Liver (tissue), 9 donors: Measurements from ENCODE around the gene ITPKA. TPM values are rescaled to one million over a fixed set of nuclear protein-coding genes. Genes with fewer than 3 reads are reported as not detected.

Source experiments
- DNase-seq: peaks from one replicate; pipeline ENCODE4 v3.0.0-alpha.2; 2017; ENCODE audit warnings: low spot score
- H3K27ac ChIP-seq, 2 donors: one replicate each; pipeline ENCODE4 v1.7.0; 2013; ENCODE audit warnings: inconsistent platforms in 2 of 2, low read length in 2 of 2, control low read depth in 1 of 2, low read depth in 1 of 2, mild to moderate bottlenecking in 1 of 2
- H3K27me3 ChIP-seq, 4 donors: one replicate each; pipeline versions ENCODE4 v1.6.1 to v1.7.0; 2013; ENCODE audit warnings: low read length in 3 of 4, inconsistent platforms in 1 of 4, mild to moderate bottlenecking in 1 of 4, moderate library complexity in 1 of 4; ENCODE audit not compliant: control insufficient read depth in 4 of 4, insufficient read depth in 4 of 4
- H3K36me3 ChIP-seq, 4 donors: one replicate each; pipeline versions ENCODE4 v1.6.1 to v1.7.0; 2013; ENCODE audit warnings: low read length in 3 of 4, mild to moderate bottlenecking in 3 of 4, low read depth in 1 of 4, moderate library complexity in 1 of 4; ENCODE audit not compliant: control insufficient read depth in 4 of 4, insufficient read depth in 3 of 4
- H3K4me1 ChIP-seq, 4 donors: one replicate each; pipeline versions ENCODE4 v1.6.1 to v1.7.0; 2013; ENCODE audit warnings: low read length in 3 of 4, mild to moderate bottlenecking in 3 of 4, moderate library complexity in 1 of 4; ENCODE audit not compliant: control insufficient read depth in 4 of 4, insufficient read depth in 4 of 4
- H3K4me3 ChIP-seq, 3 donors: one replicate each; pipeline versions ENCODE4 v1.6.1 to v1.7.0; 2013; ENCODE audit warnings: low read length in 3 of 3, control low read depth in 1 of 3, low read depth in 1 of 3, mild to moderate bottlenecking in 1 of 3
- H3K9ac ChIP-seq, 2 donors: one replicate each; pipeline ENCODE4 v1.7.0; 2013; ENCODE audit warnings: low read length in 2 of 2, mild to moderate bottlenecking in 2 of 2, moderate library complexity in 2 of 2, control low read depth in 1 of 2, low read depth in 1 of 2
- H3K9me3 ChIP-seq, 4 donors: one replicate each; pipeline versions ENCODE4 v1.6.1 to v1.7.0; 2013; ENCODE audit warnings: low read length in 3 of 4; ENCODE audit not compliant: control insufficient read depth in 4 of 4
- FOXA1 ChIP-seq: IDR thresholded peaks from 2 replicates; pipeline ENCODE4 v1.6.1; 2016; ENCODE audit warnings: antibody characterized with exemption
- FOXA2 ChIP-seq: IDR thresholded peaks from 2 replicates; pipeline ENCODE4 v1.6.1; 2016; ENCODE audit warnings: antibody characterized with exemption
- GABPA ChIP-seq, 2 donors: IDR thresholded peaks in 1 of 2; conservative IDR thresholded peaks in 1 of 2; 2 replicates each; pipeline ENCODE4 v1.6.1; 2016; ENCODE audit warnings: antibody characterized with exemption in 2 of 2, mild to moderate bottlenecking in 1 of 2, moderate library complexity in 1 of 2
- HNF4G ChIP-seq: IDR thresholded peaks from 2 replicates; pipeline ENCODE4 v1.6.1; 2016; ENCODE audit warnings: antibody characterized with exemption
- JUND ChIP-seq, 2 donors: IDR thresholded peaks; 2 replicates each; pipeline ENCODE4 v1.6.1; 2016; ENCODE audit warnings: antibody characterized with exemption in 2 of 2
- MAX ChIP-seq: IDR thresholded peaks from 2 replicates; pipeline ENCODE4 v1.6.1; 2016; ENCODE audit warnings: antibody characterized with exemption
- NR2F2 ChIP-seq: IDR thresholded peaks from 2 replicates; pipeline ENCODE4 v1.6.1; 2016; ENCODE audit warnings: antibody characterized with exemption
- RAD21 ChIP-seq, 2 donors: IDR thresholded peaks; 2 replicates each; pipeline ENCODE4 v1.6.1; 2016; ENCODE audit warnings: antibody characterized with exemption in 2 of 2, mild to moderate bottlenecking in 2 of 2
- RXRA ChIP-seq, 2 donors: IDR thresholded peaks; 2 replicates each; pipeline ENCODE4 v1.6.1; 2017 to 2018; ENCODE audit warnings: antibody characterized with exemption in 2 of 2, mild to moderate bottlenecking in 1 of 2
- SP1 ChIP-seq: IDR thresholded peaks from 2 replicates; pipeline ENCODE4 v1.6.1; 2018; ENCODE audit warnings: antibody characterized with exemption, mild to moderate bottlenecking
- TAF1 ChIP-seq: conservative IDR thresholded peaks from 2 replicates; pipeline ENCODE4 v1.6.1; 2016; ENCODE audit warnings: antibody characterized with exemption, mild to moderate bottlenecking
- YY1 ChIP-seq: IDR thresholded peaks from 2 replicates; pipeline ENCODE4 v1.6.1; 2016; ENCODE audit warnings: antibody characterized with exemption, mild to moderate bottlenecking
- WGBS: extraction: QIAGEN DNeasy Blood & Tissue Kit; methylation state at CpG from one replicate; pipeline ENCODE4 v1.1.7; 2013; 5-methylcytosine and 5-hydroxymethylcytosine counted together
- polyA plus RNA-seq, 2 donors: library from polyadenylated mRNA; stranded (reverse) in 1 of 2; unstranded in 1 of 2; fragments of 200-250 nt in 1 of 2; fragments of >200 nt in 1 of 2; fragmentation: Nextera tagmentation in 1 of 2; extraction: Ambion mirVana in 1 of 2; gene quantifications; one replicate each; pipeline versions ENCODE4 v1.2.1 to v1.2.3, GENCODE V29; 2013 to 2015
- total RNA-seq, 2 donors: library from RNA; depleted of rRNA; stranded (reverse); fragments of >200 nt; gene quantifications; one replicate each; pipeline ENCODE4 v1.2.3, GENCODE V29; 2014
- TF ChIP-seq, protein P1 (sequence below): IDR thresholded peaks from 2 replicates; pipeline ENCODE4 v1.6.1; 2016; ENCODE audit warnings: antibody characterized with exemption
- TF ChIP-seq, protein P2 (sequence below): IDR thresholded peaks from 2 replicates; pipeline ENCODE4 v1.6.1; 2016; ENCODE audit warnings: antibody characterized with exemption
- TF ChIP-seq, protein P3 (sequence below): IDR thresholded peaks from 2 replicates; pipeline ENCODE4 v1.6.1; 2016; ENCODE audit warnings: antibody characterized with exemption, mild to moderate bottlenecking
- donor health status: healthy.
- donor health status: healthy.
- donor health status: healthy.
- donor health status: healthy.
- donor health status: healthy.

The ITPKA gene
- total and polyA plus RNA-seq, 4 donors: 0.36 to 2.4 (median 1.2) TPM

GRCh38 chr15:41505776-41506175, 12.1 kb downstream of the ITPKA start:
- Histone ChIP-seq H3K27me3 (no peaks in the 10 kb centered on the region), H3K27ac (no peak overlapping the region), H3K36me3 (no peaks in the 10 kb centered on the region), H3K4me3 (no peak overlapping the region), H3K9ac (no peak overlapping the region), H3K4me1 (peaks cover 0 to 14% (median 4%) of the 10 kb centered on the region in 4 donors), H3K9me3 (no peaks in the 10 kb centered on the region)
- TF ChIP-seq, protein P1, sequence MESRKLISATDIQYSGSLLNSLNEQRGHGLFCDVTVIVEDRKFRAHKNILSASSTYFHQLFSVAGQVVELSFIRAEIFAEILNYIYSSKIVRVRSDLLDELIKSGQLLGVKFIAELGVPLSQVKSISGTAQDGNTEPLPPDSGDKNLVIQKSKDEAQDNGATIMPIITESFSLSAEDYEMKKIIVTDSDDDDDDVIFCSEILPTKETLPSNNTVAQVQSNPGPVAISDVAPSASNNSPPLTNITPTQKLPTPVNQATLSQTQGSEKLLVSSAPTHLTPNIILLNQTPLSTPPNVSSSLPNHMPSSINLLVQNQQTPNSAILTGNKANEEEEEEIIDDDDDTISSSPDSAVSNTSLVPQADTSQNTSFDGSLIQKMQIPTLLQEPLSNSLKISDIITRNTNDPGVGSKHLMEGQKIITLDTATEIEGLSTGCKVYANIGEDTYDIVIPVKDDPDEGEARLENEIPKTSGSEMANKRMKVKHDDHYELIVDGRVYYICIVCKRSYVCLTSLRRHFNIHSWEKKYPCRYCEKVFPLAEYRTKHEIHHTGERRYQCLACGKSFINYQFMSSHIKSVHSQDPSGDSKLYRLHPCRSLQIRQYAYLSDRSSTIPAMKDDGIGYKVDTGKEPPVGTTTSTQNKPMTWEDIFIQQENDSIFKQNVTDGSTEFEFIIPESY: no peak
- TF ChIP-seq, protein P2, sequence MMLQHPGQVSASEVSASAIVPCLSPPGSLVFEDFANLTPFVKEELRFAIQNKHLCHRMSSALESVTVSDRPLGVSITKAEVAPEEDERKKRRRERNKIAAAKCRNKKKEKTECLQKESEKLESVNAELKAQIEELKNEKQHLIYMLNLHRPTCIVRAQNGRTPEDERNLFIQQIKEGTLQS: no peak
- TF ChIP-seq FOXA2: no peak
- TF ChIP-seq HNF4G: no peak
- TF ChIP-seq SP1: no peak
- no peak for TF ChIP-seq RAD21 (IDR thresholded peaks at IDR 0.05)
- no peak for TF ChIP-seq JUND (IDR thresholded peaks at IDR 0.05)
- TF ChIP-seq GABPA (IDR thresholded peaks at IDR 0.05 in 1 of 2, conservative IDR thresholded peaks at IDR 0.05 in 1 of 2): no peak
- TF ChIP-seq TAF1: no peak
- TF ChIP-seq MAX: no peak
- no peak for TF ChIP-seq NR2F2
- 95% methylated on average over 4 of the region's 4 CpGs for WGBS
- DNase-seq: no peak

DNA sequence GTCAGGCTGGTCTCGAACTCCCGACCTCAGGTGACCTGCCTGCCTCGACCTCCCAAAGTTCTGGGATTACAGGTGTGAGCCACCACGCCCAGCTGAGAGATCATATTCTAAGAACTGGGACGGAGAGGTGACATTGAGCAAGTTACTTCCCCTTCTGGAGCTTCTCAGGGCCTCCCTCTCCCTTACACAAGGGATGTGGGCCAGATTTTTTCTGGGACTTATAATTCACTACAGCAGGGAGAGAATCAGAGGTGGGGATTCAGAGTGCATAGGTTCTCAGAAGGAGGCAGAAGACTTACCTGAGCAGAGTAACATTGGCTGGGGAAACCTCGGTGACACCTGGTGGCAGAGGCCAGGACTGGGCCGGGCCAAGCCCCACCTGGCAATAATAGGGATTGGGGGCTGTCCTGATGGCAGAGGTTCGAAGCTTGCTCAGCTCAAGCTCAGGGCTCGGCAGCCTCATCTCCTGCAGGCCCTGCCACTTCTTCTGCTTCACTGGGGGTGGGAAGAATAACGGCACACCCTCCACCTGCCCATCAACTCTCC, 13.2 kb downstream of the ITPKA start:
- WGBS: 82% methylated on average over 10 of the region's 10 CpGs
- no peak for DNase-seq
- H3K9ac ChIP-seq: no peak overlapping the region
- H3K4me1 ChIP-seq: peaks cover 0 to 11% (median 4%) of the 10 kb centered on the region in 4 donors
- no peak overlapping the region for H3K27ac ChIP-seq
- H3K4me3 ChIP-seq: no peak overlapping the region
- no peaks in the 10 kb centered on the region for H3K9me3 ChIP-seq
- TF ChIP-seq GABPA (IDR thresholded peaks at IDR 0.05 in 1 of 2, conservative IDR thresholded peaks at IDR 0.05 in 1 of 2): no peak
- TF ChIP-seq, protein P1: no peak
- TF ChIP-seq FOXA2: no peak
- TF ChIP-seq YY1: no peak
- no peak for TF ChIP-seq FOXA1
- TF ChIP-seq RXRA (IDR thresholded peaks at IDR 0.05): no peak
- TF ChIP-seq NR2F2: no peak
- TF ChIP-seq JUND (IDR thresholded peaks at IDR 0.05): no peak
- TF ChIP-seq, protein P3, sequence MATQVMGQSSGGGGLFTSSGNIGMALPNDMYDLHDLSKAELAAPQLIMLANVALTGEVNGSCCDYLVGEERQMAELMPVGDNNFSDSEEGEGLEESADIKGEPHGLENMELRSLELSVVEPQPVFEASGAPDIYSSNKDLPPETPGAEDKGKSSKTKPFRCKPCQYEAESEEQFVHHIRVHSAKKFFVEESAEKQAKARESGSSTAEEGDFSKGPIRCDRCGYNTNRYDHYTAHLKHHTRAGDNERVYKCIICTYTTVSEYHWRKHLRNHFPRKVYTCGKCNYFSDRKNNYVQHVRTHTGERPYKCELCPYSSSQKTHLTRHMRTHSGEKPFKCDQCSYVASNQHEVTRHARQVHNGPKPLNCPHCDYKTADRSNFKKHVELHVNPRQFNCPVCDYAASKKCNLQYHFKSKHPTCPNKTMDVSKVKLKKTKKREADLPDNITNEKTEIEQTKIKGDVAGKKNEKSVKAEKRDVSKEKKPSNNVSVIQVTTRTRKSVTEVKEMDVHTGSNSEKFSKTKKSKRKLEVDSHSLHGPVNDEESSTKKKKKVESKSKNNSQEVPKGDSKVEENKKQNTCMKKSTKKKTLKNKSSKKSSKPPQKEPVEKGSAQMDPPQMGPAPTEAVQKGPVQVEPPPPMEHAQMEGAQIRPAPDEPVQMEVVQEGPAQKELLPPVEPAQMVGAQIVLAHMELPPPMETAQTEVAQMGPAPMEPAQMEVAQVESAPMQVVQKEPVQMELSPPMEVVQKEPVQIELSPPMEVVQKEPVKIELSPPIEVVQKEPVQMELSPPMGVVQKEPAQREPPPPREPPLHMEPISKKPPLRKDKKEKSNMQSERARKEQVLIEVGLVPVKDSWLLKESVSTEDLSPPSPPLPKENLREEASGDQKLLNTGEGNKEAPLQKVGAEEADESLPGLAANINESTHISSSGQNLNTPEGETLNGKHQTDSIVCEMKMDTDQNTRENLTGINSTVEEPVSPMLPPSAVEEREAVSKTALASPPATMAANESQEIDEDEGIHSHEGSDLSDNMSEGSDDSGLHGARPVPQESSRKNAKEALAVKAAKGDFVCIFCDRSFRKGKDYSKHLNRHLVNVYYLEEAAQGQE: no peak
- no peak for TF ChIP-seq TAF1
- no peaks in the 10 kb centered on the region for H3K36me3 ChIP-seq
- H3K27me3 ChIP-seq: no peaks in the 10 kb centered on the region
